Mesothelial cell of epicardium (in vitro differentiated cells): ENCODE data around the gene ALX4. TPM values are rescaled to one million over a fixed set of nuclear protein-coding genes. Genes with fewer than 3 reads are reported as not detected.

Source experiments
- DNase-seq, 2 experiments: peaks; one replicate each; pipeline ENCODE4 v3.0.0; 2021; ENCODE audit warnings: low spot score in 2 of 2; ENCODE audit not compliant: unreplicated experiment in 2 of 2
- H3K27ac Mint-ChIP-seq: 2 replicates; pipeline ENCODE4 v1.8.0; 2021; ENCODE audit warnings: mixed read lengths
- H3K27me3 Mint-ChIP-seq: 2 replicates; pipeline ENCODE4 v1.8.0; 2021; ENCODE audit warnings: low read depth, mixed read lengths
- H3K36me3 Mint-ChIP-seq: 2 replicates; pipeline ENCODE4 v1.8.0; 2021; ENCODE audit warnings: mixed read lengths
- H3K4me1 Mint-ChIP-seq: 2 replicates; pipeline ENCODE4 v1.8.0; 2021; ENCODE audit warnings: mixed read lengths
- H3K4me3 Mint-ChIP-seq: 2 replicates; pipeline ENCODE4 v1.8.0; 2021; ENCODE audit warnings: mild to moderate bottlenecking, moderate library complexity, mixed read lengths
- H3K9me3 Mint-ChIP-seq: 2 replicates; pipeline ENCODE4 v1.8.0; 2021; ENCODE audit warnings: mixed read lengths
- CTCF ChIP-seq: fragments of 200-600 bp; sonication (generic); IDR thresholded peaks from one replicate; pipeline ENCODE4 v1.5.0; 2021; ENCODE audit warnings: antibody characterized with exemption; ENCODE audit not compliant: unreplicated experiment
- total RNA-seq: library from RNA; stranded (reverse); gene quantifications from 3 replicates; pipeline ENCODE4 v1.2.1, GENCODE V29; 2021

Gene ALX4
- total RNA-seq, 1 donor from 2014 or later, result 5.5 TPM

- Mint-ChIP-seq H3K27ac (no peak overlapping the region), H3K9me3 (no peaks in the 10 kb centered on the region), H3K36me3 (no peaks in the 10 kb centered on the region), H3K4me3 (no peak overlapping the region), H3K27me3 (no peaks in the 10 kb centered on the region), H3K4me1 (peaks cover 32% of the 10 kb centered on the region)
- no peak for DNase-seq
- no peak for TF ChIP-seq CTCF
These were observed 42.0 kb downstream of the ALX4 start for GRCh38 chr11:44267750-44268613.

GRCh38 chr11:44267006-44267749 is 42.8 kb downstream of the ALX4 start:
- Mint-ChIP-seq H3K36me3 (no peaks in the 10 kb centered on the region), H3K27ac (no peak overlapping the region), H3K27me3 (no peaks in the 10 kb centered on the region), H3K9me3 (no peaks in the 10 kb centered on the region), H3K4me1 (peaks cover 32% of the 10 kb centered on the region), H3K4me3 (no peak overlapping the region)
- no peak for TF ChIP-seq CTCF
- DNase-seq, result no peak

GRCh38 chr11:44266056-44266780 is 43.7 kb downstream of the ALX4 start:
- Mint-ChIP-seq H3K27ac (no peak overlapping the region), H3K4me3 (no peak overlapping the region), H3K9me3 (no peaks in the 10 kb centered on the region), H3K27me3 (no peaks in the 10 kb centered on the region), H3K36me3 (no peaks in the 10 kb centered on the region), H3K4me1 (peaks cover 31% of the 10 kb centered on the region)
- TF ChIP-seq CTCF, result no peak
- no peak for DNase-seq

- Mint-ChIP-seq H3K27me3 (no peaks in the 10 kb centered on the region), H3K9me3 (no peaks in the 10 kb centered on the region), H3K36me3 (no peaks in the 10 kb centered on the region), H3K4me1 (peaks cover 21% of the 10 kb centered on the region), H3K27ac (no peak overlapping the region), H3K4me3 (no peak overlapping the region)
- TF ChIP-seq CTCF, result no peak
- no peak for DNase-seq
These were observed 45.2 kb downstream of the ALX4 start for GRCh38 chr11:44264761-44265160.

- no peak for DNase-seq
- no peak overlapping the region for H3K4me3 Mint-ChIP-seq
- H3K27ac Mint-ChIP-seq, result no peak overlapping the region
- no peaks in the 10 kb centered on the region for H3K9me3 Mint-ChIP-seq
- H3K4me1 Mint-ChIP-seq, result peaks cover 17% of the 10 kb centered on the region
- no peaks in the 10 kb centered on the region for H3K27me3 Mint-ChIP-seq
- H3K36me3 Mint-ChIP-seq, result no peaks in the 10 kb centered on the region
- no peak for TF ChIP-seq CTCF
These were observed 45.5 kb downstream of the ALX4 start for GRCh38 chr11:44264438-44264749.
